Skeletal muscle satellite cell (primary cell): ENCODE measurements around the gene MARS1.

Experiments used
- H3K27me3 ChIP-seq: 2 replicates; pipeline ENCODE4 v1.7.0; 2013; ENCODE audit warnings: low read length; ENCODE audit not compliant: control insufficient read depth, insufficient read depth
- H3K36me3 ChIP-seq: 2 replicates; pipeline ENCODE4 v1.7.0; 2013; ENCODE audit warnings: mild to moderate bottlenecking, control low read depth, low read length; ENCODE audit not compliant: insufficient read depth
- H3K4me1 ChIP-seq: 2 replicates; pipeline ENCODE4 v1.7.0; 2013; ENCODE audit warnings: low read length; ENCODE audit not compliant: control insufficient read depth, insufficient read depth
- H3K4me2 ChIP-seq: 2 replicates; pipeline ENCODE4 v1.7.0; 2013; ENCODE audit warnings: mild to moderate bottlenecking, low read length
- H3K4me3 ChIP-seq: 2 replicates; pipeline ENCODE4 v1.7.0; 2013; ENCODE audit warnings: low read length
- H3K9ac ChIP-seq: 2 replicates; pipeline ENCODE4 v1.7.0; 2013; ENCODE audit warnings: mild to moderate bottlenecking, low read depth, low read length, moderate library complexity
- H3K9me3 ChIP-seq: replicated peaks from 2 replicates; pipeline ENCODE4 v1.7.0; 2013; ENCODE audit warnings: mild to moderate bottlenecking, control low read depth, low read length

Gene MARS1

DNA sequence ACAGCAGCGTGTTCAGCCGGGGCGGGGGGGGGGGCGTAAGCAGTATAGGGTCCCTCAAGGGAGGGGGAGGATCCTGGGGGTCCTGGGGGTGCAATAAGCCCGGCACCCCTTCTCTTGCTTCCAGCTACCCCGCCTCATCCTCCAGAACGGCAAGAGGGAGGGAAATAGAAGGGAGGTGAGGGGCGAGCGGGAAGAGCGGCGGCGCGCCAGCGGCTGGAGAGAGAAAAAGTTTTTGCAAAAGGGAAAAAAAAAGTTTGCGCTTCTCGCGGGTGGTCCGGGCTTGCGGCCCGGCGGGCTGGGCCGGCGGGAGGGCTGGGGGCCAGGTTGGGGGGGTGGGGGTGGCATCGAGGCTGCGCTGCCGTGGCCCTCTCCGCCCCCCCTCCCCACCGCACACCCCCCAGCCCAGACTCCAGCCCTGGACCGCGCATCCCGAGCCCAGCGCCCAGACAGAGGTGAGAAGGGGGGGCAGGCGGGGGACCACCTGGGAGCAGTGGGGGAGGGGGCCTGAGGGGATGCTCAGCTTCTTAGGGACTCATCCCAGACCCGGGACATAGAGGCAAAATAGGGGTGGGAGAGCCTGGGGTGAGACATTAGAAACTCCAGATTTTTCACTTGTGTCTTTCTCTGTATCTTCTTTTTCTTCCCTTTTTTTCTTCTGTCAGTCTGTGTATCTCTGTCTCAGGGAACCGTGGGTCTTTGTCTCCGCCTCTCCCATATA lies 28.0 kb upstream of the MARS1 start, which contains the start of gene GLI1:
TSS of gene GLI1 (plus strand) at position 36 of the 718 bp plus-strand sequence. CDS start 3,907 bp downstream, outside the sequence.
- Histone ChIP-seq H3K9ac (peak within 1 kb of the TSS; percentile 77), H3K27me3 (peaks cover 2% of the 10 kb centered on the region)

DNA sequence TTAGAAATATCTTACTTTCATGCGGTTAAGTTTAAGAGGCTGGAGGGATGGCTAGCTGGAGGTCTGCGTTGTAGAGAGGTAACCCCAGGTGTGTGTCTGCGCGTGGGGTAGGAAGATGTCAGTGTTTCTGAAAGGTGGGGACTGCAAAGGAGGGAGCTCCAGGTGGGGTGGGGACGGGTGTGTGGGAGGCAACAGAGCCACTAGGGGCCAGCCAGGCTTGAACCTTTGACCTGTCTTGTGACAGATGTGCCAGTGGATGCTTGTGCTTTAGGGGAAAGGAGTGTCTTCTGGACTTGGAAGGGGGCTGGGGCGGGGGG lies 27.4 kb upstream of the MARS1 start:
- no peaks in the 10 kb centered on the region for H3K9me3 ChIP-seq
- peak overlapping the region; percentile 87 for H3K4me3 ChIP-seq
- peaks cover 27% of the 10 kb centered on the region for H3K4me1 ChIP-seq
- H3K36me3 ChIP-seq: no peaks in the 10 kb centered on the region
- no peak overlapping the region for H3K9ac ChIP-seq
- H3K27me3 ChIP-seq: peaks cover 7% of the 10 kb centered on the region
- H3K4me2 ChIP-seq: peak overlapping the region; percentile 99

More for the DNA sequence above, 28.0 kb upstream of the MARS1 start, which contains the start of gene GLI1:
- Histone ChIP-seq H3K4me3 (peak within 1 kb of the TSS; percentile 87), H3K9me3 (no peaks in the 10 kb centered on the region), H3K4me2 (peak within 1 kb of the TSS; percentile 99), H3K36me3 (no peaks in the 10 kb centered on the region), H3K4me1 (peaks cover 32% of the 10 kb centered on the region)

DNA sequence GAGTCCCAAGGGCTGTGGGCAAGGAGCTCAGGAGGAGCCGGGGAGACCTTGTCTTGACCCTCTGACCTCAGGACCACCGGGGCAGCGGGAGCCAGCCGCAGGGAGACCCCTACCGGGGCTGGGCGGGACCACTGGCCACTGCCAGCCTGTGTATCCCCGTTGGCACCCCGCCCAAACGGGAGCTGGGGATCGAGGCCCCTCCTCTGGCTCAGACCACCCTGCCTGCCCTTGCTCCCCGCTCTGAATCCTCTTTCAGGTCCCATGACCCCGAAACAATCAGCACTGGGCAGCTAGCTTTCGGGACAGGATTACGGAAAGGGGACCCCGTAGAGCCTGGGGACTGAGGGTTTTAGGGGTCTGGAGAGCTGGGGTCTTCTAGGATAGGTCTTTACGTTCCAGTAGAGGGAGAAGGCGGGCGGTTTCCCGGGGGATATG lies 27.0 kb upstream of the MARS1 start:
- Histone ChIP-seq H3K4me2 (peak overlapping the region; percentile 99), H3K4me3 (peak overlapping the region; percentile 87), H3K36me3 (no peaks in the 10 kb centered on the region), H3K9me3 (no peaks in the 10 kb centered on the region), H3K27me3 (peaks cover 10% of the 10 kb centered on the region), H3K9ac (peak overlapping the region; percentile 5), H3K4me1 (peaks cover 25% of the 10 kb centered on the region)

DNA sequence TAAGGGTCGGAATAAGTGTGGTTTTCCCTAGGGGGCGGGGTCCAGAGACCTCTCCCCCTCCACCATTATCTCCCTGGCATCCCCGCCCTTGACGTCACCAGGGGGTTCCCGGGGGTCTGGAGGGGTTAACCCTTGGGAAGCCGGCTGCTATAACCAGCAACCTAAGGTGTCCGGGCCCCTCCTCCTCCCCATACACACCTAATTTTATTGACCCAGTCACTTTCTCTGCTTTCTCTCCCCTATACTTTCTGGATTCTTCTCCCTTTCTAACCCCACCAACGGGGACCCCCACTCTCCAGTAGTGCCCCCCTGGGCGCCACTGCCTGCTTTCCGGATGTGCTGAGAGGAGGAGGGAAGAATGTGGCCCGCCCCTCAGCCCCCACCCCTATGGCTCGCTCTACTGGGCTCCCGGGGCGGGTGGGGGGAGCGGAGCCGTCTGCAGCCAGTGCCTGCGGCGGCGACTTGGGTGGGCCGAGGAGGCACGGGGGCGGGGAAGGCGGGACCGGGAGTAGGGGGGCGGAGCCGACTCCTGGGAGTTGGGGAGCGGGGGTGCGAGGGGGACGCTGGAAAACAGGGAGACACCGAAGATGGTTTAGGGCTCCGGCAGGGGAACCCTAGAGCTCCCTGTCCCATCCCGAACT lies 26.5 kb upstream of the MARS1 start:
- H3K4me2 ChIP-seq: peak overlapping the region; percentile 99
- peaks cover 25% of the 10 kb centered on the region for H3K4me1 ChIP-seq
- H3K27me3 ChIP-seq: peaks cover 10% of the 10 kb centered on the region
- H3K9ac ChIP-seq: peak overlapping the region; percentile 70
- peak overlapping the region; percentile 87 for H3K4me3 ChIP-seq
- no peaks in the 10 kb centered on the region for H3K9me3 ChIP-seq
- H3K36me3 ChIP-seq: no peaks in the 10 kb centered on the region

DNA sequence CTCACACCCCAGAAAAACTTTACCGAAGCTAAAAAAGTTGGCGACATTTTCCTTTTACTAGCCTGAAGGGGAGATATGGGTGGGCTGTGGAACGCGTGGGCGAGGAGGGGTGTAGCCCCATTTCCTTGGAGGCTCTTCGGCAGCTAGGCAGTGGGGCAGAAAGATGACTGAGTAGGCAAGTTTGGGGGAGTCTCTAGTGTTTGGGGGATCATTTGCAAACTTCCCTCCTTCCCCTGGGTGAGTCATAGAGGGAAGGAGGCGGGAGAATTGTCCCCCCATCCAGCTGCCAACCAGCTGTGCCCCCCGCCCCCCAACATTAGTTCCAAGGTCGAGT lies 26.0 kb upstream of the MARS1 start:
- Histone ChIP-seq H3K27me3 (peaks cover 10% of the 10 kb centered on the region), H3K4me3 (peak overlapping the region; percentile 87), H3K9me3 (no peaks in the 10 kb centered on the region), H3K36me3 (no peaks in the 10 kb centered on the region), H3K4me1 (peaks cover 25% of the 10 kb centered on the region), H3K9ac (peak overlapping the region; percentile 70), H3K4me2 (peak overlapping the region; percentile 99)

DNA sequence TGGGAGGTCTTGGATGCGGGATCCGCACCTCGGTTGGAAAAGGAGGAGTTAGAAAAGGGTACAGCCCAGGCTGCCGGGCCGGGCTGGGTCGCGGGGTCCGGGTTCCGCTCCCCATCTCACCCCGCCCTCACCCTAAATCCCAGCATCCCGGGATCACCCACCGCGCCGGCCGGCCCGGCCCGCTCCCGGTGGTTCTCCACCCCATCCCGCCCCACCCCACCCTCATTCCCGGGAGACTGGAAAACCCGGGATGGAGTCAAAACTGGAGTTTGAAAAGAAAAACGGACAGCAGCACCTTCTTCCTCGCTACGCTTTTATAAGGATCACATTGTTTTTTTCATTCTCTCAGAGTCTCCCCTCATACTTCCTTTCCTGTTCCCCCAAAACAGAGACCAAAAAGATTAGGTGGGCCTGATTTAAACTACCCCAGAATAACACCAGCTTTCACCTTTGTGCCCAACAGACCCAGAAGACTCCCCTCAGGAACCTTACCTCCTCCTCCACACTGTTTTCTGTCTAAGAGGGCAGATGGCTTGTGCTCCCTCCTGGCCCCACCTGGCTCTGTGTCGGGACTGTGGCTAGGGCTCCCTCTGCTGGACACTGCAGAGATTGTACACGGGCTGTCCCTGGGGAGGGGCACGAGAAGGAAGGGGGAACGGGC lies 25.5 kb upstream of the MARS1 start:
- H3K36me3 ChIP-seq: no peaks in the 10 kb centered on the region
- H3K4me3 ChIP-seq: peak overlapping the region; percentile 87
- H3K4me1 ChIP-seq: peaks cover 25% of the 10 kb centered on the region
- peaks cover 12% of the 10 kb centered on the region for H3K27me3 ChIP-seq
- H3K9ac ChIP-seq: peak overlapping the region; percentile 70
- peak overlapping the region; percentile 99 for H3K4me2 ChIP-seq
- no peaks in the 10 kb centered on the region for H3K9me3 ChIP-seq

DNA sequence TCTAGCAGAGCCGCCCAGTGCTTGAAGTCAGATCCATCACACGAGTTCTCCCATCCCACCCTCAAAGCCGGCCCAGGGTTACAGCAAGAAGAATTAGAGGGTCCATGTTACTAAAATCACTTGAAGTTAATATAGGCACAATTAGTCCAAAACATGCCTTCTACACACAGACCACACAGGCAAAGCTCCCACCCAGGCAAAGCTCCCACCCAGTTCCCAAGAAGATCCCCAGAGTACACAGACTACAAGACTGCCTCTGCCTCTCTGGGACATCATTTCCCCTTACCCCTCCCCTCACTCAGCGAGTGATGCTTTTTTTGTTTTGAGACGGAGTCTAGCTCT lies 25.0 kb upstream of the MARS1 start:
- H3K4me3 ChIP-seq: no peak overlapping the region
- H3K4me1 ChIP-seq: peaks cover 22% of the 10 kb centered on the region

DNA sequence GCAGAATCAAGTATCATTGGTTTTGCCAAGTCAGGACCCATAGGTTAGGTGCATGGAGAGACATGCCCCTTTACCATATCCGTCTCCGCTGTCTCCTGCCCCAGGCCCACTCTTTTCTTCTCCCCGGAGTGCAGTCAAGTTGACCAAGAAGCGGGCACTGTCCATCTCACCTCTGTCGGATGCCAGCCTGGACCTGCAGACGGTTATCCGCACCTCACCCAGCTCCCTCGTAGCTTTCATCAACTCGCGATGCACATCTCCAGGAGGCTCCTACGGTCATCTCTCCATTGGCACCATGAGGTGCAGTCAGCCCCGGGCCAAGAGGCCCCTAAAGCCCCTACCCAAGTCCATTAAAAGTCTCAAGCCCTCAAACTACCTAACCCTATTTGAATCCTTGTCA lies 23.3 kb upstream of the MARS1 start:
- peaks cover 14% of the 10 kb centered on the region for H3K4me1 ChIP-seq
- no peaks in the 10 kb centered on the region for H3K36me3 ChIP-seq
- H3K9ac ChIP-seq: no peak overlapping the region
- H3K4me2 ChIP-seq: no peak overlapping the region
- H3K4me3 ChIP-seq: no peak overlapping the region
- no peaks in the 10 kb centered on the region for H3K9me3 ChIP-seq
- H3K27me3 ChIP-seq: peaks cover 26% of the 10 kb centered on the region

More for the DNA sequence above, 25.0 kb upstream of the MARS1 start:
- H3K27me3 ChIP-seq: peaks cover 17% of the 10 kb centered on the region
- H3K4me2 ChIP-seq: peak overlapping the region; percentile 99
- no peak overlapping the region for H3K9ac ChIP-seq
- H3K36me3 ChIP-seq: no peaks in the 10 kb centered on the region
- no peaks in the 10 kb centered on the region for H3K9me3 ChIP-seq

DNA sequence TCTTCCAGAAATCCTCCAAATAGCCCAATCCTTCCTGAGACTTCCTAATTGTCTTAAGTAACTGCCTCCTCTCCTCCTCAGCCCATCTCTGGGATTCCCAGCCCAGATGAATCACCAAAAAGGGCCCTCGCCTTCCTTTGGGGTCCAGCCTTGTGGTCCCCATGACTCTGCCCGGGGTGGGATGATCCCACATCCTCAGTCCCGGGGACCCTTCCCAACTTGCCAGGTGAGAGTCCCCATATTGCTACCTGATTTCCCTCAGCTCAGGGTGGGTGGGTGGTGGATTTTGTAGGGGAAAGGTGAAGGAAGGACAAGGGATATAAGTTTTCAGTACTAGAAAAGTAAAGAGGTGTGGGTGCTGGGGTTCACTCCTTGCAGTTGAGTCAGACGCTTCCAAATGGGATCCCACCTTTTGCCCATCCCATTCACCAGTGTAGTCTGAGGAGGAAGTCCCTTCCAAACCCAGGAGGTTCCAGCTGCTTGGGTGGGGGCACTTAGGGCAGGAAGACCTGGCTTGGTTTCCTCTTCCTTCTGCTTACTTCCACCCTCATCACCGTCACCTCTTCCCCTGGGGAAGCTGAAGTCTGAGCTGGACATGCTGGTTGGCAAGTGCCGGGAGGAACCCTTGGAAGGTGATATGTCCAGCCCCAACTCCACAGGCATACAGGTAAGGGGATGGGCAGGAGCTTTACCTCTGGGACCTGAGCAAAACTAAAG lies 22.7 kb upstream of the MARS1 start:
- Histone ChIP-seq H3K9ac (no peak overlapping the region), H3K9me3 (no peaks in the 10 kb centered on the region), H3K4me1 (peaks cover 14% of the 10 kb centered on the region), H3K4me2 (no peak overlapping the region), H3K4me3 (no peak overlapping the region), H3K27me3 (peaks cover 28% of the 10 kb centered on the region), H3K36me3 (no peaks in the 10 kb centered on the region)

DNA sequence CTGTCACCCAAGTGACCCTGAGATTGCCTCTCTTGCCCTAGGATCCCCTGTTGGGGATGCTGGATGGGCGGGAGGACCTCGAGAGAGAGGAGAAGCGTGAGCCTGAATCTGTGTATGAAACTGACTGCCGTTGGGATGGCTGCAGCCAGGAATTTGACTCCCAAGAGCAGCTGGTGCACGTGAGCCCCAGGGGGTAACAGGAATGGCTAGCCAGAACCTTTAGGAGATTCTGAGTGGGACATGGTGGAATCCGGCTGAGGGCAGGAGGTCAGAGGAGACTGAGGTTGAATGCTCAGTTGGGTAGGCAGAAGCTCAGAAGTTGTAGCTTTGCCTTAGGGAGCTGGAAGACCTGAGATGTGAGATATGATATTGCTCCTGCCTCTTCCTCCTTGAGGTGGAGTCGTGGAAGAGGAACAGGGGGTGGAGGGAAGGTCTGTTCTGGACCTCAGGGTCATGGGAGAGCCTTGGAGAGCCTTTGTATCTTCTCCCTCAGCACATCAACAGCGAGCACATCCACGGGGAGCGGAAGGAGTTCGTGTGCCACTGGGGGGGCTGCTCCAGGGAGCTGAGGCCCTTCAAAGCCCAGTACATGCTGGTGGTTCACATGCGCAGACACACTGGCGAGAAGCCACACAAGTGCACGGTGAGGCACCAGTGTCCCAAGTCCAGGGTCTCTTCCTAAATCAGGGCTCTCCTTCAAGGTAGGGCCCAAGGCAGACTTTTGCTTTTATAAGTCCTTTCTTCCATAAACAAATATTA lies 21.9 kb upstream of the MARS1 start:
- Histone ChIP-seq H3K4me3 (no peak overlapping the region), H3K36me3 (no peaks in the 10 kb centered on the region), H3K9ac (no peak overlapping the region), H3K4me1 (peaks cover 7% of the 10 kb centered on the region), H3K4me2 (no peak overlapping the region), H3K9me3 (no peaks in the 10 kb centered on the region), H3K27me3 (peaks cover 28% of the 10 kb centered on the region)
